GM19025 (cell line): Measurements from ENCODE around the gene SLC34A1.
"Not testable (repeated sequence)": the region's sequence is repeated elsewhere in the genome, so short reads cannot be mapped to it uniquely, and the experiment has no call there.

Source experiments
- ATAC-seq: cut with Tn5 transposase; IDR thresholded peaks from one replicate; pipeline ENCODE4 v1.9.1; 2021; ENCODE audit warnings: mild to moderate bottlenecking, low read depth, moderate library complexity; ENCODE audit not compliant: unreplicated experiment

Gene SLC34A1

GRCh38 chr5:177367981-177368868, 16.0 kb upstream of the SLC34A1 start:
- no peak for ATAC-seq

DNA sequence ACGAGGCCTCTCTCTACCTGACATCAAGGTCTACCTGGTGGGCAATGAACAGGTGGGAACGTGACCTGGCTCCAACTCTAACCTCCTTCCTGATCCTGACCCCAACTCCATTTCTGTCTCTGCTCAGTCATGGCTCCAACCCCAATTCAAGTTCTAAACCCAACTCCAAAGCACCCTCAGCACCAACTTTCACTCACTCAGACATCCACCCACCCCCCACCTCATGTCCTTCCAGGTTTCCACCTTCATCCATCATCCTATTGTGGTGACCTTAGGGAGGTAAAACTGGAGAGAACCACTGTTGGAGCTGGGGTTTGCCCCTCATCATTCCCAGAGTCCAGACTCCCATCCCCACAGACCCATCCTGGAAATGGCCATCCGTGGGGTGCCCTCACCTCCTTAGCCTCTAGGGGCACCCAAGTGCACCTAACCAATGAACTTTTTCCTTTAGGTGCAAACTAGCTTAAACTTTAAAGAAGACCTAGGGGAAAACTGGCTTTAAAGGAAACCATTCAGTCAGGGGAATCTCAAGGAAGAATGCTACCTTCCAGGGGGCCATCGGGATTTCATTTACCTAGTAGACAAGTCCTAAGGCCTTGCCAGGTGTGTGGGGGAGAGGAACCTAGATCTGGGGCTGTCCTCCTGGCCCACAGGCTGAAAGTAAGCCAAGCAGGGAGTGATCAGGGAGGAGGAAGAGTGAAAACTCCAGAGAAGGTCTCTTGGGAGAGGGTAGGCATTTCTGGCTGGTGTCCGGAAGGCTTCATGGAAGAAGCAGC, 15.2 kb upstream of the SLC34A1 start:
- ATAC-seq: no peak

- no peak for ATAC-seq
These were observed 14.4 kb upstream of the SLC34A1 start for GRCh38 chr5:177369645-177370440.

- peak; percentile 62 for ATAC-seq
These were observed 13.6 kb upstream of the SLC34A1 start for GRCh38 chr5:177370488-177371119.

DNA sequence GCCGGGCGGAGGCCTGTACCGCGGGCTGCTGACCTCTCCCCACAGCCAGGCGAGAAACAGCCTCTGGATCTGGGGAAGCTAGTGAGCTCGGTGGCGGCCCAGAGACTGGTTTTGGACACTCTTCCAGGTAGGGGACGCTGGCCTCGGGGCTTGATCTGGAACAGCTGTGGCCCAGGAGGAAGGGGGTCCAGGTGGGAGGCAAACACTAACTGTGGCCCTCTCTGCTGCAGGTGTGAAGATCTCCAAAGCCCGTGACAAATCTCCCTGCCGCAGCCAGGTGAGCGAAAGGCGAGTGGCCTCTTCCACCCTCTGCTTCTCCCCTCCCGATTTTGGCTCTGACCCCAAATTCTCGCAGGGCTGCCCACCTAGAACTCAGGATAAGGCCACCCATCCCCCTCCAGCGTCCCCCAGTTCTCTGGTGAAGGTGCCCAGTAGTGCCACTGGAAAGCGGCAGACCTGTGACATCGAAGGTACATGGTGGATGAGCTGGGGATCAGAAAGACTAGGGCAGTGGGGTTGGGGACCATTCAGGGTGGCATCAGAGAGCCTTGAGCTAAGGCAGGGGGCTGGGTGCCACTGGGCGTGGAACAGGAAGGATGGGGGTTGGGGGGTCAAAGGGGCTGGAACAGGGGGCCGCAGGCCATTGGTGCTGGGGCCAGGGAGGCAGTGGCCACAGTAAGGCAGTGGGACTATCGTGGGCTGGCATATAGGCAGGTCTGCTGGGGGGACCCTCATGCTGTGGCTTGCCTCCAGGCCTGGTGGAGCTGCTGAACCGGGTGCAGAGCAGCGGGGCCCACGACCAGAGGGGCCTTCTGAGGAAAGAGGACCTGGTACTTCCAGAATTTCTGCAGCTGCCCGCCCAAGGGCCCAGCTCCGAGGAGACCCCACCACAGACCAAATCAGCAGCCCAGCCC, 12.9 kb upstream of the SLC34A1 start:
- no peak for ATAC-seq

GRCh38 chr5:177372034-177372896, 12.0 kb upstream of the SLC34A1 start:
- ATAC-seq: no peak

- no peak for ATAC-seq
These were observed 11.3 kb upstream of the SLC34A1 start for GRCh38 chr5:177372910-177373309.

DNA sequence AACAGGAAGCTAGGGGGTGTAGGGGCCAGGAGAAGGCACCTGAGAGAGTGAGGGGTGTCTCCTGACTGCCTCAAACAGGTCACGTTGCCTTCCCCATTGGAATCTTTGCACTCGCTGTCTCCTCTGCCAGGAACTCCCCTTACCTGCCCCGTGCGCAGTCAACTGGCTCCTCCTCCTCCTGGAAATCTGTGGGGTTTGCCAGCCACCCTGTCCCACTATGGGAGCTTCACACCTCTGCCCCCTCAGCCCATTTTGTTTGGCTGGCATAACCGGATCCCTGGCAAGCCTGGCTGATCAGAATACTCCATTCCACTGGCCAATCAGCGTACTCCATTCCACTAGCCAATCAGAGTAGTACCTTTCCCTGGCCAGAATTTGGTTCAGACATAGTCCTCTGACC, 10.4 kb upstream of the SLC34A1 start:
- no peak for ATAC-seq

DNA sequence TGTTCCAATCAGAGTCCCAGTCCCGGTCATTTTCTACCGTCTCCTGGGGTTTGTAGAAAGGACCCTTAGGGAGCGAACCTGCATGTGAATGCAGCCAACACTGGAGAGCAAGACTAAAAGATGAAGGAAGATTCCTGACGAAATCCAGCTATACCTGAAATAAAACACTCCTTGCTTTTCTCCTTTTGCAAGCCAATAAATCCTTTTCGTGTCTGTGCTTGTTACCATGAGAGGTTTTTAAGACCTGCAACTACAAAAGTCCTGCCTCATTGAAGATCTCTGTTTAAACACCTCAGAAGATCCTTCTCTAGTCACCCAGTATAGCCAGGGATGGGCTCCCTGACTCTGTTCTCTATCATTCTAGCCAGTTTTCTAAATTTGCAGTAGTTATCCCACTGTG, 10.0 kb upstream of the SLC34A1 start:
- ATAC-seq: no peak

DNA sequence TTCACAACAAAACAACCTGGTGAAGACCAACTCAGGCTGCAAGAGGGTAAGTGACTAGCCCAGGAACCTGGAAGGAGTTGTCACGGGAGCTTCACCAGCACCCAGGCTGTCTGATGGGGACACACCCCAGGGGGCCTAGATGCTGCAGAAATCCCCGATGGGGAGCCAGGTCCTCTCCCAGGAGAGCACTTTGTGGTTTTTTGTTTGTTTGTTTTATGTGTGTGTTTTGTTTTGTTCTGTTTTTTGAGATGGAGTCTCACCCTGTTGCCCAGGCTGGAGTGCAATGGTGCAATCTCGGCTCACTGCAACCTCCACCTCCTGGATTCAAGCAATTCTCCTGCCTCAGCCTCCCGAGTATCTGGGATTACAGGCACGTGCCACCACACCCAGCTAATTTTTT, 8.7 kb upstream of the SLC34A1 start:
- ATAC-seq: not testable (repeated sequence)

GRCh38 chr5:177376107-177376506, 8.1 kb upstream of the SLC34A1 start:
- ATAC-seq: no peak

DNA sequence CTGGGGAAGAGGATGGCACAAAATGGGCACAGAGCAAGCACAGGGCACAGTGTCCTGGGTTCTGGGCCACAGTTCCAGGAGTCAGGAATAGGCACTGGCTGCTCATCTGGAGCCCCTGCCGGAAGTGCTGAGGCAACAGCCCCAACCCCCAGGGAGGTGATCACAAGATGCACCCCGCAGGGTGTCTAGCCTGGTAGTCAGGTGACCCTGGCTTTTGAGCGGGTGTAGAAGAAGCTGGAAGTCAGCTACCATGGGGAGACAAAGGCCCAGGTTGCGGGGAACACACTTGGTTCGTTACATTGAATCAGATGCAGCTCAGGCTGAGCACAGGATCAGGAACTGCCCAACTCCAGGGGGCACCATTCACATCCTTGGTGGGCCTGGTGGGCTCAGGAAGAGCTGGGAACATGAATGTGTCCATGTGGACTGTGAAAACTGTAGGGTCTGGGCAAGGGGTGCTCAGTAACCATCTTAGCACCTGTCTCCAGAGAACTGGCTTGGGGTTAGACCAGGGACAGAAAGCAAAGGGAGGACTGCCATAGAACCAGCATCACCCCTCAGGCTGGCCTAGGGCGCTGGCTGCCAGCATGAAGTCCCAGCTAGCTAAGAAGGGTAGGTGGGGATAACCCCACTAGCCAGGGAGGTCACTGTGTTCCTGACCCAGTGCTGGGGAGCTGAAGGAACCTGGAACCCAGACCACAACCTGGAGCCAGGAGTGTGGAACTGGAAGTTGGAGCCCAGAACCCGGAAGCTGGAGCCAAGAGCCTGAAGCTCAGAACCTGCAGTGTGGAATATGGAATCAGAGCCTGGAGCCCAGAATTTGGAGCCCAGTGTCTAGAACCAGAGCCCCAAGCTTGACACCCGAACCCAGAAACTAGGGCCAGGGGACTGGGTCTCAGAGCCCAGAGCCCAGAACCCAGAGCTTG, 6.1 kb upstream of the SLC34A1 start:
- no peak for ATAC-seq

GRCh38 chr5:177378884-177379883, 5.0 kb upstream of the SLC34A1 start:
- ATAC-seq: peak; percentile 59

GRCh38 chr5:177380805-177381126, 3.5 kb upstream of the SLC34A1 start:
- no peak for ATAC-seq

DNA sequence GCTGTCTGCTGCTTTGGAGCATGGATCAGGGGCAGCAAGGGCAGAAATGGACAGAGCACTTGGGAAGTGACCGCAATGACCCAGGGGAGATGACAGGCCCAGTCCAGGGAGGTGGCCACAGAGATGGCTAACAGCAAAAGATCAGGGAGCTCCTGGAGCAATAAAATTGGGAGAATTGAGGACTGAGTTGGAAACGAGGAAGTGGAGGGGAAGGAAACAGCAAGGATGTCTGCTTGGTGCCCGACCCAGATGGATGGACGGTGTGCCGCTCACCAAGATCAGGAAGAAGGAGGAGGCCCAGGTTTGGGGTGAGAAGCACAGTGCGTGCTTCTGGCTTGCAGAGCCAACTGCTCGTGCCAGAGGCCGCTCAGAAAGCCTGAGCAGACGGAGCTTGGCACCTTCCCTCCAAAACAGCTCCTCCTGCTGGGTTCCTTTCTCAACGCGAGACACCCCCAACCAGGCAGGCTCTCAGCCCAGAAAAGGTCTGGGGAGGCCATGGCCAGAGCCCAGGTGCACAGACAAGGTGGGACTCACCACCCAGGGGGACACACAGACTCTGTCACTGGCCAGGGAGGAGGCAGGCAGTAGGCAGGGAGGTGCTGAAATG, 1.7 kb upstream of the SLC34A1 start:
- ATAC-seq: no peak

DNA sequence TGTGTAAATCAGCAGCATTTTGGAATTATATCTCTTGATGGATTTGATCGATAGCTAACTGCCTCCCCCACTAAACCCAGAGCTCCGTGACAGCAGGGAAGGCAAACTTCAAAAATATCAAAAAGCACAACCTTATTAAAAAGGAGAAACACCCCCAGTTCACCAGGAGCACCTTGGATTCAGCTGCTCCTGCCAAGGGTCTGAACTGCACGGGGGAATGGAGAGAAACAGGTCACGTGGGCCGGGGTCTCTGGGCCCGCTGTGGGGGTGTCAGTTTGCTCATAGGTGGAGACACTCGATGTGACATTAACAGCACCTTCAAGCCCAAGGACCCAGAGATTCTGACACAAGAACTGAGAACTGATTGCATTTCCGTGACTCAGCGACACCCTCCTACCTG, 1.1 kb upstream of the SLC34A1 start:
- no peak for ATAC-seq
